Skeletal muscle tissue (tissue), 4 donors: ENCODE results near the gene SIPA1L3. TPM values are rescaled to one million over a fixed set of nuclear protein-coding genes. Genes with fewer than 3 reads are reported as not detected.
A peak's percentile ranks its signal among the peaks of the same experiment; 100 is the strongest.

Source experiments
- H3K27ac ChIP-seq: one replicate; pipeline ENCODE4 v1.7.0; 2013; ENCODE audit warnings: mild to moderate bottlenecking, low read depth, low read length, inconsistent platforms
- H3K27me3 ChIP-seq, 3 donors: one replicate each; pipeline ENCODE4 v1.7.0; 2013; ENCODE audit warnings: low read length in 3 of 3; ENCODE audit not compliant: control insufficient read depth in 3 of 3, insufficient read depth in 3 of 3
- H3K36me3 ChIP-seq, 3 donors: one replicate each; pipeline ENCODE4 v1.7.0; 2013; ENCODE audit warnings: low read length in 3 of 3; ENCODE audit not compliant: control insufficient read depth in 3 of 3, insufficient read depth in 3 of 3
- H3K4me1 ChIP-seq, 3 donors: one replicate each; pipeline ENCODE4 v1.7.0; 2013; ENCODE audit warnings: low read length in 3 of 3, mild to moderate bottlenecking in 3 of 3; ENCODE audit not compliant: control insufficient read depth in 3 of 3, insufficient read depth in 3 of 3
- H3K4me3 ChIP-seq, 3 donors: one replicate each; pipeline ENCODE4 v1.7.0; 2013; ENCODE audit warnings: low read length in 3 of 3
- H3K9ac ChIP-seq, 3 donors: one replicate each; pipeline ENCODE4 v1.7.0; 2013; ENCODE audit warnings: low read length in 3 of 3, mild to moderate bottlenecking in 3 of 3, moderate library complexity in 2 of 3, low read depth in 1 of 3
- H3K9me3 ChIP-seq, 3 donors: one replicate each; pipeline ENCODE4 v1.7.0; 2013; ENCODE audit warnings: low read length in 3 of 3; ENCODE audit not compliant: control insufficient read depth in 3 of 3
- total RNA-seq: library from RNA; depleted of rRNA; stranded (reverse); fragments of >200 nt; gene quantifications from one replicate; pipeline ENCODE4 v1.2.3, GENCODE V29; 2014
- donor health status: Osteomylitis.

The SIPA1L3 gene
- total RNA-seq, 1 donor from 2014 or later, result 3.7 TPM

DNA sequence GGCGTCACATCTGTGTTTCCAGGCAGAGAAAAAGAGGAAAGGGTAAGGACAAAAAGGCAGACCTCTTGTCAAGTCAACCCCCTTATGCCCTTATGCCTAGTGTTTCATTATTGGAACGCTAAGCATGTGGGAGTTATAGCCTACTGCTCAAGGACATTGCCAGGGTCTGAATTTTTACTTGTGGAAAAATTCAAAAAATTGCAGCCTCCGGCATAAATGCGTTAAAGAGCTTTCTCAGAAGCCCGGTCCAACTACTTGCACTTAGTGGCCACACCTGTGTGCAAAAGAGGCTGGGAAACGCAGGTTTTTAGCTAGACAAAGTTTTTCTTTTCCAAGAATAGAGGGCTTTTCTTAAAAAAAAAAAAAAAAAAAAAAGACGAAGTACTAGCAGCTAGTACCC, 177.2 kb downstream of the SIPA1L3 start:
- Histone ChIP-seq H3K9me3 (no peaks in the 10 kb centered on the region), H3K9ac (no peak overlapping the region), H3K36me3 (peaks cover 0 to 13% (median 8%) of the 10 kb centered on the region in 3 donors), H3K27ac (no peak overlapping the region), H3K27me3 (no peaks in the 10 kb centered on the region), H3K4me3 (no peak overlapping the region), H3K4me1 (peaks cover 0 to 2% (median 0%) of the 10 kb centered on the region in 3 donors)

DNA sequence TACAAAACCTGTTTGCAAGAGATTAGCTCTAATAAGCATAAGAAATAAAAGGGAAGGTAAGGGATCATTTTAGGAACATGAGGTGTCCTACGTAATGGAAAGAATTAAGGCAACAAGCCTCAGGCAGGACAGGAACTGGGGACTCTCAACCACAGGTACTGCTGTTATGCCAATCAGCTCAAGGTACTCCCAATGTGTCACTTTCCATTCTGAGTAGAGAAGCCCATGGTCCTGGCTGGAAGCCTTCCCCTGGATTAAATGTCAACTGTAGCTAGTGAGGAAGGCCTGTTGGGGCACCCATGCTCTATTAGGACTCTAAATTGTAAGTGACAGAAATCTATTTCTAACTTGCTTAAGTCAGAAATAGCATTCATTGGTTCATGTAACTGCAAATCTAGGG, 182.4 kb downstream of the SIPA1L3 start:
- Histone ChIP-seq H3K4me3 (no peak overlapping the region), H3K27me3 (no peaks in the 10 kb centered on the region), H3K27ac (peak overlapping the region; percentile 14), H3K9ac (peak overlapping the region in 1 of 3 donors; percentile 25), H3K4me1 (peaks cover 8 to 19% (median 14%) of the 10 kb centered on the region in 3 donors), H3K9me3 (no peaks in the 10 kb centered on the region), H3K36me3 (peaks cover 0 to 3% (median 0%) of the 10 kb centered on the region in 3 donors)

DNA sequence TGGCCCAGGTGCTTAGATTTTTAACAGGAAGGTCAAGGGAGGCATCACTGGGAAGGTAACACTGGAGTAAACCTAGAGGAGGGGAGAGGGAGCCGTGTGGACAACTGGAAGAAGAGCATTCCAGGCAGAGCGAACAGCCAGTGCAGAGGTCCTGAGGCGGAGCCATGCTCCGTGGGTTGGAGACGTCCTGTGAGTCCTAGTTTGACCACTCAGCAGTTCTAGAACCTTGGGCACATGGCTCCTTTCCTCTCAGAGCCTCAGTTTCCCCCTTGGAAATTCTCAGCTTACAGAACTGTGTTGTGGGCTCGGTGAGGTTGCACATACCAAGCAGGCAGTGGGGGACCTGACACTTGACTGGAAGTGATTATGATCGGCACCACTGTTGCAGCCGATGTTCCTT, 186.1 kb downstream of the SIPA1L3 start:
- Histone ChIP-seq H3K27me3 (no peaks in the 10 kb centered on the region), H3K36me3 (peaks cover 0 to under 1% (median 0%) of the 10 kb centered on the region in 3 donors), H3K9ac (no peak overlapping the region), H3K9me3 (no peaks in the 10 kb centered on the region), H3K4me1 (peaks cover 8 to 22% (median 16%) of the 10 kb centered on the region in 3 donors), H3K4me3 (no peak overlapping the region), H3K27ac (no peak overlapping the region)

DNA sequence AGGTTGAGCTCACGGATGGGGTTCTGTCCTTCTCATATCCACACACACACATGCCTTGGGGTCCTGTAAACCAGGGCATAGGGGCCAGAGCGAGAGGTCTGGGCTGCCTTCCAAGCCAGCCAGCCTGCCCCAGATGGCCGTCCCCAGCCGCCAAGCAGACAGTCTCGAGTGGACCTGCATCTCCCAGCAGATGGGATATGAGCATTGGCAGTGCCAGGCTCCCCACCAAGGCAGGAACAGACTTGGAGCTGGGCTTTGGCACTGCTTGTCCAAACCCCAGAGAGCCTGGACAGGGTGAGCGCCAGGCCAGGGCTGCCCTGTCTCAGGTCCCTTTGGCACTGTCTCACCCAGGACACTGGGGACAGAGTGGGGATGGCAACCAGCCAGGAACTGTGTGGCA, 186.6 kb downstream of the SIPA1L3 start:
- Histone ChIP-seq H3K9ac (peak overlapping the region in 1 of 3 donors; percentile 45), H3K27ac (no peak overlapping the region)

DNA sequence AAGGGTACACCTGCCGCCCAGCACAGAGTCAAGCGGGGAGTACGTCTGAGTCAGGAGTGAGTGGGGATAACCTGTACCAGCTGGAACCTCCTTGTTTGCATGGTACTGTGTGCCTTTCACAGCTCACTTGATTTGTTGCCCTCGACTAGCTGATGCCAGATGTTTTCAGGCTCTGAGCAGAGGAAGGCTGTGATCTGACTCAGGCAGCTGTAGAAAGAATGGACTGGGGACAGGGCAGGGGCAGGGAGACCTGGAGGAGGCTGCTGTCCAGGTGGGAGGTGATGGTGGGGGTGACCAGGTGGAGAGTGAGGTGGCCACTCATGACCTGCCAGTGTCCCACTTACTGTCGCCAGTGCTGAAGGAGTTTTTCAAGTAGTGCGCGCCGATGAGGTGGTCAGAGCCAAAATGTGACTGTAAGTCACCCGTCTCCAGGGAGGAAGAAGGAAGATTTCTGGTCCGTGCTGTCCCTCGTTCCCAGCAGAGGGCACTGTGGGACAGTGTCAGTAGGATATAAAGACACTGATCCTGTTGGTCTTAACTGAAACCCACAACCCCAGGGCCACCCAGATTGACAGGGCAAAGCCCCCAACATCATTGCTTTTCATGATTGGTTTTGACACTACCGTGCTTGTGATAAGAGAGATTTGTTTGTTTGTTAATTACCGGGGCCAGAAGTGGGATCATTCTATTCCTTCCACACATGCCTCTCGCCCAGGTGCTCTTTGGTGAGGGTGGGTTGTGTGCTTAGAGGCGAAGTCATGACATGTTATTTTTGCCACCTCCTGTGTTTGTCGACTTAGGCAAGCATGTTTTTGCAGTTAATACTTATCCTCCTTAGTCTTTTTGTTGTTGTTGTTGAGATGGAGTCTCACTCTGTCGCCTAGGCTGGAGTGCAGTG, 188.7 kb downstream of the SIPA1L3 start:
- Histone ChIP-seq H3K9me3 (no peaks in the 10 kb centered on the region), H3K27me3 (no peaks in the 10 kb centered on the region), H3K36me3 (peaks cover 9 to 11% (median 10%) of the 10 kb centered on the region in 3 donors), H3K9ac (no peak overlapping the region), H3K27ac (no peak overlapping the region), H3K4me1 (peaks cover 0 to 9% (median 5%) of the 10 kb centered on the region in 3 donors), H3K4me3 (no peak overlapping the region)

More for the DNA sequence above, 186.6 kb downstream of the SIPA1L3 start:
- Histone ChIP-seq H3K9me3 (no peaks in the 10 kb centered on the region), H3K4me3 (no peak overlapping the region), H3K27me3 (no peaks in the 10 kb centered on the region), H3K4me1 (peaks cover 8 to 22% (median 16%) of the 10 kb centered on the region in 3 donors), H3K36me3 (no peaks in the 10 kb centered on the region)

DNA sequence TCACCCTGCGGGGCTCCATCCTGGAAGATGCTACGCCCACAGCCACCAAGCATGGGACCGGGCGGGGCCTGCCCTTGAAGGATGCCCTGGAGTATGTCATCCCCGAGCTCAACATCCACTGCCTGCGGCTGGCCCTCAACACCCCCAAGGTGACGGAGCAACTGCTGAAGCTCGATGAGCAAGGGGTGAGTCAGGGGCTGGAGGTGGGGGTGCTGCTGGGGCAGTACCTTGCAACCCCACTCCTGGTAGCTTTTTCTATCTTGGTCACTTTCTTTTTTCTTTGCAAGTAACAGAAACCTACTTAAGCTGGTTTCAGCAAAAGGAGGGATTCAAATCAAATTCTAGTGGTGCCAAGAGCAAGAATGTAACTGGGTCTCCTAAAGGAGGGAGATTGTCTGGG, 193.0 kb downstream of the SIPA1L3 start:
- Histone ChIP-seq H3K27ac (no peak overlapping the region), H3K4me1 (peaks cover 0 to 3% (median 2%) of the 10 kb centered on the region in 3 donors), H3K36me3 (peaks cover 20 to 25% (median 24%) of the 10 kb centered on the region in 3 donors), H3K4me3 (no peak overlapping the region), H3K9ac (no peak overlapping the region), H3K9me3 (no peaks in the 10 kb centered on the region), H3K27me3 (no peaks in the 10 kb centered on the region)

DNA sequence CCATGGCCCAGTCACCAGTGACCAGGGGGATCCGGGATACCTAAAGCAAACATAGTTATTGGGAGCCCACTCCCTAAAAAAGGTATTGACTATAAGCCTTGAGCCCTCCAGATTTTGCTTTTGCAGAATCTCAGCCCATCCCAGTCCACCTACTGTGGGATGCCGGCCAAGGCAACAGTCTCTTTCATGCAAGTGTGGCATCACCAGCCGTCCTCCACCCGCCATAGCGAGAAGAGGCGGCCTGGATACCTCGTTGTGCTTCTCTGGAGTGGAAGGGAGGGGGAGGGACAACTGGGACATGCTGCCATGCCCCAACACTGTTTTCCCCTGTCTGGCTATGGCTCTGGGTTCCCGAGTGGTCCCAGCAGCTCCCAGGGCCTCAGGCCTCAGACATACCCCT, 193.6 kb downstream of the SIPA1L3 start:
- no peak overlapping the region for H3K27ac ChIP-seq
- H3K4me1 ChIP-seq, result peaks cover 0 to 1% (median 1%) of the 10 kb centered on the region in 3 donors
- H3K27me3 ChIP-seq, result no peaks in the 10 kb centered on the region
- H3K36me3 ChIP-seq, result peaks cover 22 to 29% (median 24%) of the 10 kb centered on the region in 3 donors
- no peak overlapping the region for H3K4me3 ChIP-seq
- H3K9ac ChIP-seq, result no peak overlapping the region
- no peaks in the 10 kb centered on the region for H3K9me3 ChIP-seq

DNA sequence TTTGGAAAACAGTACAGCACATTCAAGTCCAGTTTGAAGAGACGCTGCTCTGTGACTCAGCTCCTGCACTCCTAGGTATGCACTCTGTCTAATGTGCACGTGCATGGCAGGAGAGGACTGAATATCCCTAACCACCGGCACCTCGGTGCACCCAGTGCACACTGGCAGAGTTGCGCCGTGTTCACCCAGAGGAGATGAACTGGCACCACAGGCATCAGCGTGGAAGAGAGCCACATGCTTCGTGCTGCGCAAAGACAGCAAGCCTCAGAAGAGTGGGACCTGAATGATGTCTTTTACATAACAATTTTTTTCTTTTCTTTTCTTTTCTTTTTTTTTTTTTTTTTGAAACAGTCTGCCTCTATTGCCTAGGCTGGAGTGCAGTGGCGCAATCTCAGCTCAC, 194.7 kb downstream of the SIPA1L3 start:
- H3K27ac ChIP-seq, result no peak overlapping the region
- H3K4me3 ChIP-seq, result no peak overlapping the region
- H3K36me3 ChIP-seq, result peaks cover 28 to 36% (median 28%) of the 10 kb centered on the region in 3 donors
- H3K9me3 ChIP-seq, result no peaks in the 10 kb centered on the region
- no peak overlapping the region for H3K9ac ChIP-seq
- no peaks in the 10 kb centered on the region for H3K27me3 ChIP-seq
- no peaks in the 10 kb centered on the region for H3K4me1 ChIP-seq

DNA sequence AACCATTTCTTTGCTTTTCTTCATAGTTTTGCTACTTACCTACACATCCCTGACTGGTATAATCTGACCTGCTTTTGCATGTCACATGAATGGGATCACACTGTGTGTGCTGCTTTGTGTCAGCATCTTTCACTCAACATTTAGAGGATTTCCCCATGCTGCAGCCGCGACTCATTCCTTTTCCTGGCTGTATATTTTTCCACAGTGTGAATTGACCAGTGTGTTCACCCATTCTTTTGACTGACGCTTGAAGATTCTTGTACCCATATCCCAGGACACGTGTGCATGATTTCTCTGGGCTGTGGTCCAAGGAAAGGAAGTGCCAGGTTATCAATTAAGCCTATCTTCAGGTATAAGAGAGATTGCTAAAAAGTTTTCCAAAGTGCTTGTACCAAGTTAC, 198.6 kb downstream of the SIPA1L3 start:
- H3K36me3 ChIP-seq, result peaks cover 29 to 47% (median 39%) of the 10 kb centered on the region in 3 donors
- no peaks in the 10 kb centered on the region for H3K9me3 ChIP-seq
- no peak overlapping the region for H3K9ac ChIP-seq
- no peaks in the 10 kb centered on the region for H3K4me1 ChIP-seq
- no peak overlapping the region for H3K4me3 ChIP-seq
- H3K27me3 ChIP-seq, result no peaks in the 10 kb centered on the region
- H3K27ac ChIP-seq, result no peak overlapping the region

DNA sequence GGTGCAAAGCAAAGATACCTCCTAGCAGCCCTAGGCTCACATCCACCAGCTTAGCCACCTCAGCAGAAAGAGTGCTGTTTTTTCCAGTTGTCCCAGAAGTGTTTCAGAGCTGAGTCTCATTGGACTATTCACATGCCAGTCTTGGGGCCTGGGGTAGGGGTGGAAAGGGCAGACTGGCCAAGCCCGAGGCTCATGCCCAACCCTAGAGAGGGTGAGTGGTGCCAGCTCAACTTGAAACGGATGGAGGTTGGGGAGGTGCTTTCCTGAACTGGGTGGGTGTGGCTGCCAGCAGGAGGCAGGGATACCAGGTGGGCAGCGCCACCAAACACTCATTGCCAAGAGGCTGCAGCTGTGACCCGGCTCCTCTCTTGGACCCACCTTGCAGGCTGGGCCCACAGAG, 200.1 kb downstream of the SIPA1L3 start:
- H3K4me1 ChIP-seq, result no peaks in the 10 kb centered on the region
- H3K27ac ChIP-seq, result no peak overlapping the region
- no peak overlapping the region for H3K9ac ChIP-seq
- no peaks in the 10 kb centered on the region for H3K9me3 ChIP-seq
- peaks cover 25 to 46% (median 38%) of the 10 kb centered on the region in 3 donors for H3K36me3 ChIP-seq
- H3K4me3 ChIP-seq, result no peak overlapping the region
- H3K27me3 ChIP-seq, result no peaks in the 10 kb centered on the region
